ENCODE measurements around the gene TYMS.

DNA sequence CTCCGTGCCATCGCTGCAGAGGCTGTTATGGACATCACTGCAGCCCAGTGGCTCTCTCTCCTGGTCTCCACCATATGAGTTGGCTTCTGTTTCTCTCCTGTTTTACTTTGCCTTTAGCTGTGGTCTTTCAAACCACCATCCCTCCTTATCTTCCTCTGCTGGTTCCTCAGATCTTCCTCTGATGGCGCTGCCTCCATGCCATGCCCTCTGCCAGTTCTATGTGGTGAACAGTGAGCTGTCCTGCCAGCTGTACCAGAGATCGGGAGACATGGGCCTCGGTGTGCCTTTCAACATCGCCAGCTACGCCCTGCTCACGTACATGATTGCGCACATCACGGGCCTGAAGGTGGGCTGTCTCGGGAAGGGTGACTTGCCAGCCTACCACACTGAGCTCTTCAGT, 13.1 kb downstream of the TYMS start:
- TF ChIP-seq JUN (IDR thresholded peaks at IDR 0.05; ENCODE audit: borderline replicate concordance, insufficient read depth, insufficient read length, low read depth) (no peak), MYC (IDR thresholded peaks at IDR 0.05; ENCODE audit: low read depth, low read length) (no peak), POLR2AphosphoS5 (IDR thresholded peaks at IDR 0.05; ENCODE audit: insufficient read depth, low read depth, low read length) (no peak), EZH2 (IDR thresholded peaks at IDR 0.05; ENCODE audit: borderline replicate concordance, low read depth, low read length, severe bottlenecking) (no peak), POLR2A (IDR thresholded peaks at IDR 0.05; ENCODE audit: low read depth, low read length) (no peak), FOS (IDR thresholded peaks at IDR 0.05; ENCODE audit: borderline replicate concordance, insufficient read depth, low read length) (no peak)
- TF ChIP-seq, protein P1, sequence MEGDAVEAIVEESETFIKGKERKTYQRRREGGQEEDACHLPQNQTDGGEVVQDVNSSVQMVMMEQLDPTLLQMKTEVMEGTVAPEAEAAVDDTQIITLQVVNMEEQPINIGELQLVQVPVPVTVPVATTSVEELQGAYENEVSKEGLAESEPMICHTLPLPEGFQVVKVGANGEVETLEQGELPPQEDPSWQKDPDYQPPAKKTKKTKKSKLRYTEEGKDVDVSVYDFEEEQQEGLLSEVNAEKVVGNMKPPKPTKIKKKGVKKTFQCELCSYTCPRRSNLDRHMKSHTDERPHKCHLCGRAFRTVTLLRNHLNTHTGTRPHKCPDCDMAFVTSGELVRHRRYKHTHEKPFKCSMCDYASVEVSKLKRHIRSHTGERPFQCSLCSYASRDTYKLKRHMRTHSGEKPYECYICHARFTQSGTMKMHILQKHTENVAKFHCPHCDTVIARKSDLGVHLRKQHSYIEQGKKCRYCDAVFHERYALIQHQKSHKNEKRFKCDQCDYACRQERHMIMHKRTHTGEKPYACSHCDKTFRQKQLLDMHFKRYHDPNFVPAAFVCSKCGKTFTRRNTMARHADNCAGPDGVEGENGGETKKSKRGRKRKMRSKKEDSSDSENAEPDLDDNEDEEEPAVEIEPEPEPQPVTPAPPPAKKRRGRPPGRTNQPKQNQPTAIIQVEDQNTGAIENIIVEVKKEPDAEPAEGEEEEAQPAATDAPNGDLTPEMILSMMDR (IDR thresholded peaks at IDR 0.05; ENCODE audit: extremely low read depth in 1 of 2, insufficient read depth in 1 of 2, low read depth in 1 of 2, low read length in 2 of 2): no peak
- TF ChIP-seq, protein P2, sequence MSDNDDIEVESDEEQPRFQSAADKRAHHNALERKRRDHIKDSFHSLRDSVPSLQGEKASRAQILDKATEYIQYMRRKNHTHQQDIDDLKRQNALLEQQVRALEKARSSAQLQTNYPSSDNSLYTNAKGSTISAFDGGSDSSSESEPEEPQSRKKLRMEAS (IDR thresholded peaks at IDR 0.05; ENCODE audit: insufficient read depth, insufficient read length): no peak
